IMR-90 (cell line): ENCODE data around the gene SPHK2. TPM values are rescaled to one million over a fixed set of nuclear protein-coding genes. Genes with fewer than 3 reads are reported as not detected.

Source experiments
- ATAC-seq: fragments of 200-7000 bp; cut with Tn5 transposase; 2 replicates; pipeline ENCODE4 v1.9.1; 2020; ENCODE audit warnings: low read depth, mild to moderate bottlenecking, moderate library complexity
- BruUV-seq: library from RNA; stranded (reverse); fragments of 400-500 nt; replicated peaks from 2 replicates; lab custom pipeline; 2021; lab: Mats Ljungman, UMichigan
- CTCF ChIA-PET: fragments of 300-600 bp; formaldehyde crosslinking; extraction: SDS; loops from one replicate; lab custom pipeline; 2021; ENCODE audit warnings: antibody characterized with exemption; lab: Yijun Ruan, JAX
- POLR2A ChIA-PET: fragments of 300-600 bp; sonication (Branson Sonifier 250); formaldehyde crosslinking; loops from one replicate; lab custom pipeline; 2022; ENCODE audit warnings: antibody characterized with exemption; ENCODE audit not compliant: unreplicated experiment; lab: Charles Lee
- DNase-seq: peaks from one replicate; pipeline ENCODE4 v3.0.0; 2013
- H2AFZ ChIP-seq: replicated peaks from 2 replicates; pipeline ENCODE3; 2013; ENCODE audit warnings: low read length, mild to moderate bottlenecking; ENCODE audit not compliant: poor library complexity
- H2AK5ac ChIP-seq: 2 replicates; pipeline ENCODE4 v1.6.1; 2013; ENCODE audit warnings: low read depth, low read length, inconsistent platforms
- H2AK9ac ChIP-seq: replicated peaks from 2 replicates; pipeline ENCODE3; 2013; ENCODE audit warnings: mild to moderate bottlenecking, low read depth, low read length, moderate library complexity; ENCODE audit not compliant: poor library complexity
- H2BK120ac ChIP-seq: 2 replicates; pipeline ENCODE4 v1.6.1; 2013; ENCODE audit warnings: low read depth, low read length, inconsistent platforms
- H2BK15ac ChIP-seq: 3 replicates; pipeline ENCODE4 v1.6.1; 2013; ENCODE audit warnings: low read depth, low read length, inconsistent platforms
- H2BK20ac ChIP-seq: 2 replicates; pipeline ENCODE4 v1.6.1; 2013; ENCODE audit warnings: low read depth, mild to moderate bottlenecking, inconsistent platforms, low read length, moderate library complexity
- H2BK5ac ChIP-seq: 2 replicates; pipeline ENCODE4 v1.6.1; 2013; ENCODE audit warnings: mild to moderate bottlenecking, low read depth, low read length, inconsistent platforms; ENCODE audit not compliant: poor library complexity, severe bottlenecking
- H3K14ac ChIP-seq: replicated peaks from 2 replicates; pipeline ENCODE4 v1.6.1; 2013; ENCODE audit warnings: low read depth, low read length, inconsistent platforms
- H3K18ac ChIP-seq: 2 replicates; pipeline ENCODE4 v1.6.1; 2013; ENCODE audit warnings: low read depth, low read length, control low read depth
- H3K23ac ChIP-seq: 2 replicates; pipeline ENCODE4 v1.6.1; 2013; ENCODE audit warnings: low read depth, low read length, inconsistent platforms
- H3K27ac ChIP-seq: 2 replicates; pipeline ENCODE4 v1.5.1; 2013; ENCODE audit warnings: mild to moderate bottlenecking, control low read depth, low read length; ENCODE audit not compliant: insufficient read depth
- H3K27me3 ChIP-seq: 2 replicates; pipeline ENCODE4 v1.6.1; 2013; ENCODE audit warnings: low read length; ENCODE audit not compliant: control insufficient read depth, insufficient read depth
- H3K36me3 ChIP-seq: 2 replicates; pipeline ENCODE4 v1.6.1; 2013; ENCODE audit warnings: low read length, mixed read lengths; ENCODE audit not compliant: control insufficient read depth, insufficient read depth
- H3K4ac ChIP-seq: 2 replicates; pipeline ENCODE4 v1.6.1; 2013; ENCODE audit warnings: low read depth, low read length, inconsistent platforms
- H3K4me1 ChIP-seq: 2 replicates; pipeline ENCODE4 v1.6.1; 2013; ENCODE audit warnings: low read length, mixed read lengths; ENCODE audit not compliant: control insufficient read depth, insufficient read depth
- H3K4me2 ChIP-seq: 2 replicates; pipeline ENCODE4 v1.6.1; 2013; ENCODE audit warnings: low read depth, mild to moderate bottlenecking, control low read depth, low read length, moderate library complexity
- H3K4me3 ChIP-seq: 2 replicates; pipeline ENCODE4 v1.5.1; 2013; ENCODE audit warnings: low read depth, mild to moderate bottlenecking, control low read depth, low read length, moderate library complexity; ENCODE audit not compliant: insufficient read depth
- H3K56ac ChIP-seq: 2 replicates; pipeline ENCODE4 v1.6.1; 2013; ENCODE audit warnings: low read length, inconsistent platforms; ENCODE audit not compliant: insufficient read depth; ENCODE audit errors: extremely low read depth
- H3K79me1 ChIP-seq, 2 experiments: 2 replicates each; pipeline ENCODE4 v1.6.1; 2013; ENCODE audit warnings: low read length in 2 of 2, inconsistent platforms in 1 of 2, low read depth in 1 of 2
- H3K9ac ChIP-seq: 2 replicates; pipeline ENCODE4 v1.6.1; 2013; ENCODE audit warnings: low read depth, low read length, control low read depth
- H3K9me1 ChIP-seq: 2 replicates; pipeline ENCODE4 v1.6.1; 2013; ENCODE audit warnings: low read length, inconsistent platforms; ENCODE audit not compliant: insufficient read depth
- H3K9me3 ChIP-seq: 2 replicates; pipeline ENCODE4 v1.6.1; 2013; ENCODE audit warnings: low read length; ENCODE audit not compliant: control insufficient read depth, insufficient read depth
- H4K20me1 ChIP-seq: 2 replicates; pipeline ENCODE4 v1.6.1; 2013; ENCODE audit warnings: low read length, inconsistent platforms; ENCODE audit not compliant: insufficient read depth
- H4K5ac ChIP-seq: 2 replicates; pipeline ENCODE4 v1.6.1; 2013; ENCODE audit warnings: mild to moderate bottlenecking, low read depth, low read length, control low read depth
- H4K8ac ChIP-seq, 2 experiments: 2 replicates each; pipeline ENCODE4 v1.6.1; 2013; ENCODE audit warnings: low read depth in 2 of 2, low read length in 2 of 2, control low read depth in 1 of 2, inconsistent platforms in 1 of 2
- H4K91ac ChIP-seq: 2 replicates; pipeline ENCODE4 v1.6.1; 2013; ENCODE audit warnings: low read depth, low read length, inconsistent platforms; ENCODE audit not compliant: insufficient read depth
- CEBPB ChIP-seq: IDR thresholded peaks from 2 replicates; pipeline ENCODE4 v1.6.1; 2012; ENCODE audit warnings: low read depth, low read length, improper control_type of control experiment
- CTCF ChIP-seq: conservative IDR thresholded peaks from 2 replicates; pipeline ENCODE4 v1.5.1; 2012; ENCODE audit warnings: mild to moderate bottlenecking, low read depth, low read length, improper control_type of control experiment
- ELK1 ChIP-seq: fragments of 150-350 bp; IDR thresholded peaks from 2 replicates; pipeline ENCODE4 v1.6.1; 2016; ENCODE audit warnings: low read depth, mild to moderate bottlenecking, low read length, moderate library complexity, borderline replicate concordance
- FOS ChIP-seq: fragments of 150-350 bp; IDR thresholded peaks from 2 replicates; pipeline ENCODE4 v1.6.1; 2016; ENCODE audit warnings: low read depth, low read length
- MAFK ChIP-seq: IDR thresholded peaks from 2 replicates; pipeline ENCODE4 v1.6.1; 2012; ENCODE audit warnings: low read depth, low read length, improper control_type of control experiment
- MAZ ChIP-seq: IDR thresholded peaks from 2 replicates; pipeline ENCODE4 v1.6.1; 2012; ENCODE audit warnings: low read depth, mild to moderate bottlenecking, low read length, improper control_type of control experiment, moderate library complexity, borderline replicate concordance
- NFE2L2 ChIP-seq: fragments of 150-350 bp; IDR thresholded peaks from 2 replicates; pipeline ENCODE4 v1.6.1; 2016; ENCODE audit warnings: low read depth, mild to moderate bottlenecking, low read length
- POLR2A ChIP-seq: IDR thresholded peaks from 2 replicates; pipeline ENCODE4 v1.6.1; 2012; ENCODE audit warnings: mild to moderate bottlenecking, low read depth, low read length
- RCOR1 ChIP-seq: IDR thresholded peaks from 2 replicates; pipeline ENCODE4 v1.6.1; 2012; ENCODE audit warnings: mild to moderate bottlenecking, low read length, improper control_type of control experiment; ENCODE audit not compliant: insufficient replicate concordance
- RFX5 ChIP-seq: IDR thresholded peaks from 2 replicates; pipeline ENCODE4 v1.8.0; 2012; ENCODE audit warnings: low read depth, mild to moderate bottlenecking, low read length, moderate library complexity
- USF2 ChIP-seq: fragments of 150-350 bp; IDR thresholded peaks from 2 replicates; pipeline ENCODE4 v1.6.1; 2017; ENCODE audit warnings: mild to moderate bottlenecking, antibody characterized with exemption, low read length, low read depth
- WGBS, 2 experiments: methylation state at CpG; one replicate each; pipeline versions ENCODE4 v1.1.5 to v1.1.7; 2013; ENCODE audit warnings: missing lambda C conversion rate in 2 of 2; ENCODE audit not compliant: insufficient read length in 1 of 2; ENCODE audit errors: extremely low coverage in 2 of 2; 5-methylcytosine and 5-hydroxymethylcytosine counted together
- dilution Hi-C: fragments of 300-500 bp; cut with HindIII; formaldehyde crosslinking; loops from one replicate; pipeline ENCODE4 v1.14.3; 2018; ENCODE audit warnings: low sequenced_read_pairs; ENCODE audit not compliant: unreplicated experiment
- in situ Hi-C: fragments of 300-500 bp; cut with MboI; formaldehyde crosslinking; loops from 3 replicates; pipeline ENCODE4 v1.14.3; 2019; ENCODE audit warnings: low sequenced_read_pairs, inconsistent platforms, mixed read lengths
- intact Hi-C: fragments of 100-400 bp; cut with micrococcal nuclease; formaldehyde crosslinking; loops from 2 replicates; pipeline ENCODE4 v1.10.0; 2022
- polyA plus RNA-seq, 3 experiments: library from polyadenylated mRNA; depleted of rRNA; stranded (reverse); fragments of >200 nt; gene quantifications; 2 replicates each; pipeline ENCODE4 v1.2.3, GENCODE V29; 2012; ENCODE audit warnings: low replicate concordance in 1 of 3
- total RNA-seq: library from RNA; depleted of rRNA; stranded (reverse); fragments of >200 nt; gene quantifications from 2 replicates; pipeline ENCODE4 v1.2.3, GENCODE V29; 2012

Gene SPHK2
- total and polyA plus RNA-seq, 2 of the 4 experiments (the other 2 are of a cell fraction) = 1.6 to 9.9 TPM

- BruUV-seq = no TSS peak
- Histone ChIP-seq H4K8ac (no peak overlapping the region), H3K18ac (no peak overlapping the region), H3K27ac (no peak overlapping the region), H2AK5ac (no peak overlapping the region), H2BK20ac (no peak overlapping the region), H3K9me1 (peaks cover 4% of the 10 kb centered on the region), H3K23ac (no peak overlapping the region), H3K4ac (no peak overlapping the region), H3K4me1 (peaks cover 8% of the 10 kb centered on the region), H2AK9ac (no peak overlapping the region), H3K9ac (no peak overlapping the region), H3K56ac (no peak overlapping the region), H2BK15ac (no peak overlapping the region), H4K91ac (no peak overlapping the region), H3K4me2 (no peak overlapping the region), H3K14ac (no peak overlapping the region), H3K79me1 (peaks cover 16 to 47% of the 10 kb centered on the region in 2 experiments; a peak in 3 of 4 replicates), H4K20me1 (peaks cover 53% of the 10 kb centered on the region), H3K4me3 (no peak overlapping the region), H2BK120ac (no peak overlapping the region), H2AFZ (no peak overlapping the region), H2BK5ac (no peak overlapping the region), H3K36me3 (peaks cover 28% of the 10 kb centered on the region), H4K5ac (no peak overlapping the region), H3K9me3 (no peaks in the 10 kb centered on the region), H3K27me3 (no peaks in the 10 kb centered on the region)
- ATAC-seq (no peak), DNase-seq (no peak)
- ChIA-PET POLR2A (no interaction called here), CTCF (no interaction called here)
- in situ Hi-C loops = no loop called here
- TF ChIP-seq RCOR1 (no peak), CEBPB (no peak), ELK1 (no peak), POLR2A (no peak), FOS (no peak), USF2 (no peak), CTCF (no peak), MAZ (no peak), NFE2L2 (no peak), RFX5 (no peak), MAFK (no peak)
- 93% methylated on average over 10 of the region's 16 CpGs; no CpG with 5 or more reads in 1 of the 2 experiments for WGBS, 2 experiments
- intact Hi-C loops = no loop called here
- dilution Hi-C loops = no loop called here
Measured at GRCh38 chr19:48616041-48616436, 3.3 kb upstream of the SPHK2 start.
